HCT116 (cell line): Measurements from ENCODE around the gene RBM33. TPM values are rescaled to one million over a fixed set of nuclear protein-coding genes. Genes with fewer than 3 reads are reported as not detected.

Source experiments
- ATAC-seq: fragments of 200-7000 bp; cut with Tn5 transposase; 2 replicates; pipeline ENCODE4 v1.9.1; 2020; ENCODE audit warnings: mild to moderate bottlenecking, moderate library complexity
- BruUV-seq: library from RNA; stranded (reverse); fragments of 400-500 nt; replicated peaks from 2 replicates; lab custom pipeline; 2021; lab: Mats Ljungman, UMichigan
- CTCF ChIA-PET: fragments of 300-600 bp; sonication (Branson Sonifier 250); formaldehyde crosslinking; loops from one replicate; lab custom pipeline; 2021; ENCODE audit warnings: antibody characterized with exemption; lab: Charles Lee
- POLR2A ChIA-PET: fragments of 300-600, 350-600 bp; sonication (Branson Sonifier 250); formaldehyde crosslinking; loops from one replicate; lab custom pipeline; 2021; ENCODE audit warnings: antibody characterized with exemption; lab: Charles Lee
- RAD21 ChIA-PET, 2 experiments: fragments of 300-600 bp; sonication (Branson Sonifier 250); formaldehyde crosslinking; loops; one replicate each; lab custom pipeline; 2023; ENCODE audit warnings: low total read pairs in 2 of 2; ENCODE audit not compliant: uncharacterized antibody in 2 of 2, unreplicated experiment in 2 of 2, low non-redundant PET in 1 of 2; lab: Charles Lee
- DNase-seq: peaks from one replicate; pipeline ENCODE4 v3.0.0-alpha.2; 2010; ENCODE audit warnings: low read depth, low spot score
- H2AFZ ChIP-seq: fragments of 200-600 bp; shearing (Covaris generic), sonication (generic); 2 replicates; pipeline ENCODE4 v1.6.1; 2017; ENCODE audit warnings: low read depth, mixed run types, mixed read lengths, antibody characterized with exemption, low read length; ENCODE audit not compliant: poor library complexity, severe bottlenecking
- H3K27ac ChIP-seq: 2 replicates; pipeline ENCODE4 v1.5.1; 2012; ENCODE audit warnings: low read depth, low read length
- H3K27me3 ChIP-seq: fragments of 200-600 bp; sonication (generic); 2 replicates; pipeline ENCODE4 v1.6.1; 2016; ENCODE audit warnings: mixed run types, low read length, mixed read lengths; ENCODE audit not compliant: insufficient read depth
- H3K36me3 ChIP-seq, 2 experiments: fragments of 200-500 bp in 1 of 2; fragments of 200-600 bp in 1 of 2; sonication (Bioruptor generic) in 1 of 2; sonication (generic) in 1 of 2; 2 replicates each; pipeline versions ENCODE4 v1.5.1 to v1.6.1; 2014 to 2016; ENCODE audit warnings: low read length in 2 of 2, inconsistent platforms in 1 of 2, mixed read lengths in 1 of 2, mixed run types in 1 of 2; ENCODE audit not compliant: insufficient read depth in 2 of 2, control insufficient read depth in 1 of 2
- H3K4me1 ChIP-seq, 2 experiments: fragments of 200-600 bp in 1 of 2; sonication (generic) in 1 of 2; 2 replicates each; pipeline versions ENCODE4 v1.5.1 to v1.6.1; 2012 to 2017; ENCODE audit warnings: low read length in 2 of 2, inconsistent platforms in 1 of 2, mild to moderate bottlenecking in 1 of 2, mixed read lengths in 1 of 2, mixed run types in 1 of 2, moderate library complexity in 1 of 2; ENCODE audit not compliant: insufficient read depth in 2 of 2, control insufficient read depth in 1 of 2
- H3K4me2 ChIP-seq: fragments of 200-600 bp; sonication (generic); 2 replicates; pipeline ENCODE4 v1.6.1; 2017; ENCODE audit warnings: mixed run types, low read length, mixed read lengths
- H3K4me3 ChIP-seq, 2 experiments: fragments of 200-600 bp in 1 of 2; sonication (generic) in 1 of 2; replicated peaks in 1 of 2; 2 replicates each; pipeline ENCODE4 v1.5.1; 2011 to 2016; ENCODE audit warnings: low read length in 2 of 2, control low read depth in 1 of 2, low read depth in 1 of 2, mild to moderate bottlenecking in 1 of 2, mixed read lengths in 1 of 2, mixed run types in 1 of 2
- H3K79me2 ChIP-seq: fragments of 200-600 bp; sonication (generic); 2 replicates; pipeline ENCODE4 v1.6.1; 2017; ENCODE audit warnings: mild to moderate bottlenecking, mixed run types, low read length, moderate library complexity, mixed read lengths; ENCODE audit not compliant: insufficient read depth
- H3K9ac ChIP-seq: fragments of 200-600 bp; sonication (generic); 2 replicates; pipeline ENCODE4 v1.6.1; 2016; ENCODE audit warnings: low read length, mixed read lengths
- H3K9me2 ChIP-seq: fragments of 200-600 bp; sonication (generic), shearing (Covaris generic); 2 replicates; pipeline ENCODE4 v1.6.1; 2017; ENCODE audit warnings: mixed run types, mild to moderate bottlenecking, moderate library complexity; ENCODE audit not compliant: insufficient read depth
- H3K9me3 ChIP-seq, 2 experiments: fragments of 200-500 bp in 1 of 2; fragments of 200-600 bp in 1 of 2; sonication (Bioruptor generic) in 1 of 2; sonication (generic) in 1 of 2; 2 replicates each; pipeline ENCODE4 v1.6.1; 2014 to 2017; ENCODE audit warnings: low read length in 2 of 2, mixed read lengths in 2 of 2, inconsistent platforms in 1 of 2, low read depth in 1 of 2, mild to moderate bottlenecking in 1 of 2, mixed run types in 1 of 2, moderate library complexity in 1 of 2; ENCODE audit not compliant: control insufficient read depth in 1 of 2, insufficient read depth in 1 of 2
- H4K20me1 ChIP-seq: fragments of 200-600 bp; sonication (generic), shearing (Covaris generic); 2 replicates; pipeline ENCODE4 v1.6.1; 2017; ENCODE audit warnings: mixed run types, mild to moderate bottlenecking, moderate library complexity; ENCODE audit not compliant: insufficient read depth
- EZH2phosphoT487 ChIP-seq: fragments of 200-600 bp; IDR thresholded peaks from 2 replicates; pipeline ENCODE4 v1.6.1; 2018; ENCODE audit warnings: antibody characterized with exemption, borderline replicate concordance
- REST ChIP-seq: IDR thresholded peaks from 2 replicates; pipeline ENCODE4 v1.6.1; 2012; ENCODE audit warnings: low read depth
- ZFX ChIP-seq: fragments of 450-650 bp; IDR thresholded peaks from 2 replicates; pipeline ENCODE4 v1.6.1; 2017
- ZNF274 ChIP-seq: fragments of 200-500 bp; sonication (Bioruptor generic); IDR thresholded peaks from 2 replicates; pipeline ENCODE4 v1.6.1; 2014; ENCODE audit warnings: mild to moderate bottlenecking, low read depth, low read length, inconsistent platforms
- intact Hi-C: fragments of 100-400 bp; cut with micrococcal nuclease; formaldehyde crosslinking; loops from 2 replicates; pipeline ENCODE4 v1.10.0; 2022
- total RNA-seq: library from RNA; stranded (reverse); gene quantifications from one replicate; pipeline ENCODE4 v1.2.1, GENCODE V29; 2021; ENCODE audit not compliant: unreplicated experiment

Gene RBM33
- total RNA-seq, 1 experiment from 2014 or later: 64.3 TPM

DNA sequence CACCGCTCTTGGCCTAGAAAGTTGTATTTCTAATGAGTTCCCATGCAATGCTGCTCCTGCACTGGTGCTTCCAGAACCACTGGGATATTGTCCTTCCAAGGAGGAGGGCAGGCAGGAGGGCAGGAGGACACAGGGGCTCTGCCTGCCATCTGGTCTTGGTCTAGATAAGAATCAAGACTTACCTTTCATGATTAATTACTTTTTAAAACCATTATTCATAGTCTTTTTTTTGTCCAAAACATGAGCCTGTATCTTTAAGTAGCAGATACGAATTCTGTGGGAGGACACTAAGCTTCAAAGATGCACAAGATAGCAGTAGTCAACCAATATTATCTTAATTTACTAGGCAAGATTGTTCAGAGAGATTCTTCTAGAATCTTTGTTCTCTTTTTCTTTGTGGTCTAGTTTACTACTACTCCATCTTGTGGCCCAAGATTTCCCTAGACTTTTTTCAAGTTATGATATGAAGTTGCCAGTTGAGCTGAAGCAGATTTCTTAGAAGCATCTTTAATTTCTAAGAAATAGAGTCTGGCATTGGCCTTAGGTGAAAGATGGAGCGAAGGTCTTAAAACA, 57.6 kb downstream of the RBM33 start:
- Histone ChIP-seq H2AFZ (no peak overlapping the region), H3K9me3 (no peaks in the 10 kb centered on the region), H3K4me1 (peaks cover 0 to 5% of the 10 kb centered on the region in 2 experiments; a peak in 1 of 4 replicates), H3K36me3 (peaks cover 13 to 27% of the 10 kb centered on the region in 2 experiments; a peak in 3 of 4 replicates), H3K27me3 (no peaks in the 10 kb centered on the region)
- ATAC-seq: no peak
- ChIA-PET RAD21 (interaction anchor here in 1 of 2 experiments (1.3 kb wide), 1 partner anchor 103 kb away, joined by 3 read pairs; no protein-coding TSS in a partner anchor), CTCF (interaction anchor here (1.5 kb wide), 1 partner anchor 103 kb away, joined by 7 read pairs; no protein-coding TSS in a partner anchor), POLR2A (no interaction called here)
- intact Hi-C loops: no loop called here
- TF ChIP-seq REST (no peak), ZFX (no peak), EZH2phosphoT487 (no peak), ZNF274 (no peak)
- TF ChIP-seq, all 23 proteins: peak for 0
- Histone ChIP-seq H3K9me2 (no peaks in the 10 kb centered on the region), H3K27ac (no peak overlapping the region), H3K4me2 (no peak overlapping the region), H3K4me3 (no peak overlapping the region), H4K20me1 (peaks cover 6% of the 10 kb centered on the region; the same call in 1 of the 2 replicates), H3K9ac (no peak overlapping the region), H3K79me2 (peaks cover 39% of the 10 kb centered on the region)
- no peak for DNase-seq
- no TSS peak for BruUV-seq
